ENCODE data around the gene TNIK. TPM values are rescaled to one million over a fixed set of nuclear protein-coding genes. Genes with fewer than 3 reads are reported as not detected.

Gene TNIK
- total and polyA plus RNA-seq, 10 of the 15 experiments (the other 5 are each of a cell fraction or from before 2014, with no cell fraction given) = 13.9 to 74.3 (median 48.2) TPM

DNA sequence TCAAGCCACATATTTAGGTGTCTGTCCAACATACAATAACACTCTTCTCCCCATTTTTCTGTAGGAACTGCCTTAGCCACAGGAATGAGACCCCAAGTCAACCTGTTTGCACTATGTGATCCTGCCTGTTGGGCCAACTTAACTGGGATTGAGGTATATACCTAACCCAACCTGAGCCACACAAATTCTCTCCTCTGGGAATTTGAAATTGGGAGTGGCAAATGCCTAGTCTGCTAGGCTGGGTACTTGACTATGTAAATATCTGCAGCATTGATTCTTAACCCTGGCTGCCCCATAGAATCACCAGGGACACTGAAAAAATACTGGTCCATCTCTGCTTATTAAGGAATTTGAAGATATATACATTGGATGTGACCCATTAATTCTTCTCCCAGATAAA lies 35.2 kb upstream of the TNIK start:
- Histone ChIP-seq H3K4me2 (ENCODE audit: control insufficient read depth, insufficient read depth) (no peak overlapping the region), H2AFZ (ENCODE audit: control insufficient read depth, low read depth, low read length) (no peak overlapping the region), H3K4me1 (ENCODE audit: control insufficient read depth, insufficient read depth, low read length) (no peaks in the 10 kb centered on the region; the same call in 1 of the 2 replicates), H3K36me3 (ENCODE audit: control insufficient read depth in 2 of 2, insufficient read depth in 2 of 2, low read length in 1 of 2) (no peaks in the 10 kb centered on the region), H4K20me1 (ENCODE audit: control insufficient read depth, insufficient read depth) (no peaks in the 10 kb centered on the region), H3K9ac (ENCODE audit: control insufficient read depth, insufficient read depth, low read length) (no peak overlapping the region), H3K27me3 (replicated peaks in 1 of 2; ENCODE audit: control insufficient read depth in 2 of 2, insufficient read depth in 2 of 2, low read length in 1 of 2) (no peaks in the 10 kb centered on the region), H3K79me2 (ENCODE audit: control insufficient read depth, insufficient read depth, low read length) (no peaks in the 10 kb centered on the region), H3K4me3 (no peak overlapping the region), H3K27ac (ENCODE audit: control insufficient read depth, insufficient read depth) (no peak overlapping the region), H3K9me3 (replicated peaks; ENCODE audit: control insufficient read depth, insufficient read depth, low read length) (no peaks in the 10 kb centered on the region)
- intact Hi-C loops (cut with micrococcal nuclease; ENCODE audit: unreplicated experiment) = no loop called here
- no TSS peak for BruUV-seq (replicated peaks)
- FAIRE-seq = no peak
- no peak for TF ChIP-seq NBN (IDR thresholded peaks at IDR 0.05)
- no peak for TF ChIP-seq JUND (IDR thresholded peaks at IDR 0.05; ENCODE audit: low read depth, low read length)
- no peak for TF ChIP-seq ZNF274 (IDR thresholded peaks at IDR 0.05; ENCODE audit: insufficient read depth, insufficient read length)
- no peak for TF ChIP-seq YBX1 (IDR thresholded peaks at IDR 0.05)
- TF ChIP-seq SIX5 (IDR thresholded peaks at IDR 0.05; ENCODE audit: low read depth, low read length, severe bottlenecking) = no peak
- in situ Hi-C loops (cut with MboI) = no loop called here
- CTCF ChIA-PET = no interaction called here
- no peak for ATAC-seq
- SMC1A ChIA-PET (ENCODE audit: uncharacterized antibody, unreplicated experiment) = no interaction called here
- POLR2A ChIA-PET = no interaction called here
- DNase-seq (ENCODE audit: low read depth, low spot score) = no peak
- RAD21 ChIA-PET (ENCODE audit: unreplicated experiment) = no interaction called here

DNA sequence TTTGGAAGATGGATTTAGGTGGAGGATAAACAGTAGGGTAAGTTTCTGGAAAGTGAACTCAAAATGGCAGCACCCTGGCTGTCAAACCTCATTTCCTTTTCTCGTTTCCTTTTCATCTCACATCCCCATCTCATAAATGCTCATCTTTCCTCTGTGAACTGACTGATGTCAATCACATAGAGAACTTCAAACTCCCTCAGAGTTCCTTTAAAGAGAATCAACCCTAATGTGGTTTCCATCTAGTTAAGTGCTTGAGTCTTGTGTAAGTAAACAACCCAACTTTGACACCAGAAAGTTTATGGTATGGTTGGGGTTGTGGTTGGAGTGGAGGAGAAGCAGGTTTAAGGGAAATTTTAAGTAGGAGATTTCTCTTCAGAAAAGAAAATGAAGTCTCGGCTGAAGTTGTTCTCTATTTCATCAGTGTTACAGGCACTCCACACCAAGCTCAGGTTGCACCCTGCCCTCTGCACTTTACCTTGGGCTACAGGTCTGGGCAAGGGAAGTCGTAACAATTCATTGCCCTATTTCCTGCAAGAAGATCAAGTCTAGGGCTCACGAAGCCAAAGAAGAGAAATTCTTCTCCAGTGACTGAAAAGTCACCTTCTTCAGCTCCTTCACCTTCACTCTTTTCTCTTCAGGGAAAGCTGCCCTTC lies 34.4 kb upstream of the TNIK start:
- H4K20me1 ChIP-seq (ENCODE audit: control insufficient read depth, insufficient read depth) = no peaks in the 10 kb centered on the region
- H3K79me2 ChIP-seq (ENCODE audit: control insufficient read depth, insufficient read depth, low read length) = no peaks in the 10 kb centered on the region
- H3K27ac ChIP-seq (ENCODE audit: control insufficient read depth, insufficient read depth) = no peak overlapping the region
- TF ChIP-seq RFX5 (IDR thresholded peaks at IDR 0.05; ENCODE audit: low read depth, low read length) = no peak
- no peak for TF ChIP-seq SMARCA5 (IDR thresholded peaks at IDR 0.05)
- TF ChIP-seq NR2C1 (IDR thresholded peaks at IDR 0.05) = no peak
- TF ChIP-seq RELA (IDR thresholded peaks at IDR 0.05; ENCODE audit: borderline replicate concordance, partially characterized antibody) = no peak
- TF ChIP-seq STAT3 (IDR thresholded peaks at IDR 0.05; ENCODE audit: low read depth, low read length) = no peak
- TF ChIP-seq PAX5 (IDR thresholded peaks at IDR 0.05; ENCODE audit: borderline replicate concordance, low read depth, low read length) = no peak
- TF ChIP-seq, protein P1, sequence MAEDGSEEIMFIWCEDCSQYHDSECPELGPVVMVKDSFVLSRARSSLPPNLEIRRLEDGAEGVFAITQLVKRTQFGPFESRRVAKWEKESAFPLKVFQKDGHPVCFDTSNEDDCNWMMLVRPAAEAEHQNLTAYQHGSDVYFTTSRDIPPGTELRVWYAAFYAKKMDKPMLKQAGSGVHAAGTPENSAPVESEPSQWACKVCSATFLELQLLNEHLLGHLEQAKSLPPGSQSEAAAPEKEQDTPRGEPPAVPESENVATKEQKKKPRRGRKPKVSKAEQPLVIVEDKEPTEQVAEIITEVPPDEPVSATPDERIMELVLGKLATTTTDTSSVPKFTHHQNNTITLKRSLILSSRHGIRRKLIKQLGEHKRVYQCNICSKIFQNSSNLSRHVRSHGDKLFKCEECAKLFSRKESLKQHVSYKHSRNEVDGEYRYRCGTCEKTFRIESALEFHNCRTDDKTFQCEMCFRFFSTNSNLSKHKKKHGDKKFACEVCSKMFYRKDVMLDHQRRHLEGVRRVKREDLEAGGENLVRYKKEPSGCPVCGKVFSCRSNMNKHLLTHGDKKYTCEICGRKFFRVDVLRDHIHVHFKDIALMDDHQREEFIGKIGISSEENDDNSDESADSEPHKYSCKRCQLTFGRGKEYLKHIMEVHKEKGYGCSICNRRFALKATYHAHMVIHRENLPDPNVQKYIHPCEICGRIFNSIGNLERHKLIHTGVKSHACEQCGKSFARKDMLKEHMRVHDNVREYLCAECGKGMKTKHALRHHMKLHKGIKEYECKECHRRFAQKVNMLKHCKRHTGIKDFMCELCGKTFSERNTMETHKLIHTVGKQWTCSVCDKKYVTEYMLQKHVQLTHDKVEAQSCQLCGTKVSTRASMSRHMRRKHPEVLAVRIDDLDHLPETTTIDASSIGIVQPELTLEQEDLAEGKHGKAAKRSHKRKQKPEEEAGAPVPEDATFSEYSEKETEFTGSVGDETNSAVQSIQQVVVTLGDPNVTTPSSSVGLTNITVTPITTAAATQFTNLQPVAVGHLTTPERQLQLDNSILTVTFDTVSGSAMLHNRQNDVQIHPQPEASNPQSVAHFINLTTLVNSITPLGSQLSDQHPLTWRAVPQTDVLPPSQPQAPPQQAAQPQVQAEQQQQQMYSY (CRISPR knock-in tag; IDR thresholded peaks at IDR 0.05) = no peak
- TF ChIP-seq BHLHE40 (IDR thresholded peaks at IDR 0.05; ENCODE audit: borderline replicate concordance in 1 of 2, low read depth in 2 of 2, low read length in 1 of 2) = no peak
- TF ChIP-seq, protein P2, sequence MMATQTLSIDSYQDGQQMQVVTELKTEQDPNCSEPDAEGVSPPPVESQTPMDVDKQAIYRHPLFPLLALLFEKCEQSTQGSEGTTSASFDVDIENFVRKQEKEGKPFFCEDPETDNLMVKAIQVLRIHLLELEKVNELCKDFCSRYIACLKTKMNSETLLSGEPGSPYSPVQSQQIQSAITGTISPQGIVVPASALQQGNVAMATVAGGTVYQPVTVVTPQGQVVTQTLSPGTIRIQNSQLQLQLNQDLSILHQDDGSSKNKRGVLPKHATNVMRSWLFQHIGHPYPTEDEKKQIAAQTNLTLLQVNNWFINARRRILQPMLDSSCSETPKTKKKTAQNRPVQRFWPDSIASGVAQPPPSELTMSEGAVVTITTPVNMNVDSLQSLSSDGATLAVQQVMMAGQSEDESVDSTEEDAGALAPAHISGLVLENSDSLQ (IDR thresholded peaks at IDR 0.05) = peak; percentile 27; the same call in 1 of the 2 replicates
- no peak overlapping the region for H3K4me2 ChIP-seq (ENCODE audit: control insufficient read depth, insufficient read depth)
- ChIA-PET CTCF (no interaction called here), RAD21 (ENCODE audit: unreplicated experiment) (no interaction called here), SMC1A (ENCODE audit: uncharacterized antibody, unreplicated experiment) (no interaction called here), POLR2A (no interaction called here)
- H3K4me1 ChIP-seq (ENCODE audit: control insufficient read depth, insufficient read depth, low read length) = no peaks in the 10 kb centered on the region; the same call in 1 of the 2 replicates
- no peak for ATAC-seq
- no peak overlapping the region for H3K9ac ChIP-seq (ENCODE audit: control insufficient read depth, insufficient read depth, low read length)
- in situ Hi-C loops (cut with MboI) = no loop called here
- no peak for FAIRE-seq
- H3K27me3 ChIP-seq (replicated peaks in 1 of 2; ENCODE audit: control insufficient read depth in 2 of 2, insufficient read depth in 2 of 2, low read length in 1 of 2) = no peaks in the 10 kb centered on the region
- peak overlapping the region; percentile 46 for H2AFZ ChIP-seq (ENCODE audit: control insufficient read depth, low read depth, low read length)
- intact Hi-C loops (cut with micrococcal nuclease; ENCODE audit: unreplicated experiment) = no loop called here
- no peak for DNase-seq (ENCODE audit: low read depth, low spot score)
- BruUV-seq (replicated peaks) = no TSS peak
- no peak overlapping the region for H3K4me3 ChIP-seq
- H3K9me3 ChIP-seq (replicated peaks; ENCODE audit: control insufficient read depth, insufficient read depth, low read length) = no peaks in the 10 kb centered on the region
- 82% methylated on average over 4 of the region's 4 CpGs for WGBS (ENCODE audit: insufficient coverage, insufficient replicate concordance, low lambda C conversion rate, missing lambda C conversion rate)
- H3K36me3 ChIP-seq (ENCODE audit: control insufficient read depth in 2 of 2, insufficient read depth in 2 of 2, low read length in 1 of 2) = no peaks in the 10 kb centered on the region

Measured in GM12878 (cell line).